Transverse colon (tissue), 4 donors: ENCODE measurements around the gene UQCC5. TPM values are rescaled to one million over a fixed set of nuclear protein-coding genes. Genes with fewer than 3 reads are reported as not detected.

Experiments used
- DNase-seq: peaks from one replicate; pipeline ENCODE4 v3.0.0-alpha.2; 2019
- H3K27ac ChIP-seq, 4 donors: fragments of 200-600 bp; sonication (generic); 2 replicates each; pipeline ENCODE4 v1.5.1; 2016 to 2018; ENCODE audit warnings: inconsistent platforms in 4 of 4
- H3K27me3 ChIP-seq: fragments of 200-600 bp; sonication (generic); 2 replicates; pipeline ENCODE4 v1.5.1; 2017; ENCODE audit warnings: inconsistent platforms
- H3K36me3 ChIP-seq, 4 donors: fragments of 200-600 bp; sonication (generic); 2 replicates each; pipeline ENCODE4 v1.5.1; 2017 to 2019; ENCODE audit warnings: inconsistent platforms in 4 of 4
- H3K4me1 ChIP-seq, 4 donors: fragments of 200-600 bp; sonication (generic); 2 replicates each; pipeline ENCODE4 v1.5.1; 2017 to 2020; ENCODE audit warnings: inconsistent platforms in 4 of 4
- H3K4me3 ChIP-seq, 4 donors: fragments of 200-600 bp; sonication (generic); 1 replicate in 1 of 4; 2 replicates in 3 of 4; pipeline versions ENCODE4 v1.5.1 to v1.6.1; 2017 to 2019; ENCODE audit warnings: inconsistent platforms in 4 of 4
- H3K9me3 ChIP-seq, 2 donors: fragments of 200-600 bp; sonication (generic); 2 replicates each; pipeline ENCODE4 v1.5.1; 2017 to 2019; ENCODE audit warnings: inconsistent platforms in 2 of 2
- CTCF ChIP-seq, 5 experiments: fragments of 200-600 bp in 3 of 5; fragments of 450-650 bp in 2 of 5; sonication (generic) in 3 of 5; IDR thresholded peaks; 1 replicate in 2 of 5; 2 replicates in 3 of 5; pipeline ENCODE4 v1.5.1; 2016 to 2017; ENCODE audit warnings: antibody characterized with exemption in 5 of 5, inconsistent platforms in 3 of 5, mild to moderate bottlenecking in 2 of 5, moderate library complexity in 1 of 5
- EP300 ChIP-seq: sonication (generic); formaldehyde crosslinking; IDR thresholded peaks from one replicate; pipeline ENCODE4 v1.6.1; 2017; ENCODE audit warnings: antibody characterized with exemption, low read depth
- POLR2A ChIP-seq: fragments of 450-650 bp; IDR thresholded peaks from one replicate; pipeline ENCODE4 v1.6.1; 2016; ENCODE audit warnings: antibody characterized with exemption, mild to moderate bottlenecking, moderate library complexity
- POLR2AphosphoS5 ChIP-seq, 3 donors: sonication (generic); formaldehyde crosslinking; IDR thresholded peaks; one replicate each; pipeline ENCODE4 v1.6.1; 2016; ENCODE audit warnings: antibody characterized with exemption in 3 of 3
- WGBS, 2 donors: methylation state at CpG; one replicate each; pipeline ENCODE4 v1.1.5; 2018; ENCODE audit warnings: low coverage in 1 of 2; 5-methylcytosine and 5-hydroxymethylcytosine counted together
- in situ Hi-C, 4 donors: fragments of 200-750 bp; cut with MboI; loops; one replicate each; pipeline versions ENCODE4 v1.15.0 to v1.15.1; 2017; ENCODE audit warnings: low sequenced_read_pairs in 3 of 4, low pct_ligation_motif_present in 1 of 4, low pct_unique_long_range_greater_than_20kb in 1 of 4
- intact Hi-C: fragments of 100-400 bp; cut with DNase I; formaldehyde crosslinking; loops from one replicate; pipeline ENCODE4 v1.15.1; 2023; ENCODE audit warnings: low total_unique reads
- total RNA-seq, 4 donors: library from RNA; depleted of rRNA; stranded (reverse); fragments of >200 nt; gene quantifications; one replicate each; pipeline ENCODE4 v1.1.0, GENCODE V29; 2016

Gene UQCC5
- total RNA-seq, 4 donors from 2014 or later: 2.6 to 22.1 (median 4.0) TPM; not detected in 1

GRCh38 chr3:52539010-52539653 lies 2.7 kb downstream of the UQCC5 start:
- H3K27me3 ChIP-seq: no peaks in the 10 kb centered on the region
- no peak overlapping the region for H3K27ac ChIP-seq
- H3K36me3 ChIP-seq: peaks cover 0 to 7% (median 0%) of the 10 kb centered on the region in 4 donors
- in situ Hi-C loops: no loop called here
- WGBS, 2 donors: 86 to 88% methylated on average over 5 of the region's 5 CpGs
- no peak overlapping the region for H3K4me3 ChIP-seq
- no peak for TF ChIP-seq POLR2A
- TF ChIP-seq POLR2AphosphoS5 (IDR thresholded peaks at IDR 0.05): no peak
- TF ChIP-seq EP300: no peak
- TF ChIP-seq CTCF (IDR thresholded peaks at IDR 0.05): no peak
- intact Hi-C loops: no loop called here
- no peak for DNase-seq
- no peaks in the 10 kb centered on the region for H3K9me3 ChIP-seq
- peaks cover 15 to 43% (median 30%) of the 10 kb centered on the region in 4 donors for H3K4me1 ChIP-seq

- Histone ChIP-seq H3K36me3 (peaks cover 0 to 14% (median 0%) of the 10 kb centered on the region in 4 donors), H3K4me1 (peaks cover 8 to 34% (median 23%) of the 10 kb centered on the region in 4 donors), H3K4me3 (no peak overlapping the region), H3K9me3 (no peaks in the 10 kb centered on the region), H3K27me3 (no peaks in the 10 kb centered on the region), H3K27ac (no peak overlapping the region)
- TF ChIP-seq CTCF (IDR thresholded peaks at IDR 0.05) (no peak), POLR2A (no peak), EP300 (no peak), POLR2AphosphoS5 (IDR thresholded peaks at IDR 0.05) (no peak)
- WGBS, 2 donors: 85% methylated on average over 2 of the region's 2 CpGs; no CpG with 5 or more reads in 1 of the 2 donors
- in situ Hi-C loops: no loop called here
- no peak for DNase-seq
- intact Hi-C loops: no loop called here
These were observed 4.6 kb downstream of the UQCC5 start for GRCh38 chr3:52541050-52541449.

GRCh38 chr3:52544937-52545336 lies 8.5 kb downstream of the UQCC5 start:
- Histone ChIP-seq H3K4me1 (peaks cover 0 to 5% (median 0%) of the 10 kb centered on the region in 4 donors), H3K36me3 (peaks cover 0 to 35% (median 7%) of the 10 kb centered on the region in 4 donors), H3K27me3 (no peaks in the 10 kb centered on the region), H3K4me3 (no peak overlapping the region), H3K9me3 (no peaks in the 10 kb centered on the region), H3K27ac (no peak overlapping the region)
- intact Hi-C loops (no loop called here), in situ Hi-C loops (no loop called here)
- TF ChIP-seq EP300: no peak
- no peak for TF ChIP-seq POLR2A
- TF ChIP-seq CTCF (IDR thresholded peaks at IDR 0.05): no peak
- TF ChIP-seq POLR2AphosphoS5 (IDR thresholded peaks at IDR 0.05): no peak
- no peak for DNase-seq
- WGBS, 2 donors: 71 to 73% methylated on average over 3 to 4 of the region's 4 CpGs

GRCh38 chr3:52546111-52546901 lies 9.9 kb downstream of the UQCC5 start:
- no peaks in the 10 kb centered on the region for H3K9me3 ChIP-seq
- intact Hi-C loops (no loop called here), in situ Hi-C loops (no loop called here)
- DNase-seq: no peak
- H3K27ac ChIP-seq: no peak overlapping the region
- whole genome bisulfite sequencing, 2 donors: 31 to 51% methylated on average over 3 of the region's 3 CpGs
- peaks cover 0 to 41% (median 8%) of the 10 kb centered on the region in 4 donors for H3K36me3 ChIP-seq
- TF ChIP-seq CTCF (IDR thresholded peaks at IDR 0.05) (no peak), EP300 (no peak), POLR2A (no peak), POLR2AphosphoS5 (IDR thresholded peaks at IDR 0.05) (no peak)
- H3K4me3 ChIP-seq: no peak overlapping the region
- no peaks in the 10 kb centered on the region for H3K27me3 ChIP-seq
- peaks cover 0 to 3% (median 0%) of the 10 kb centered on the region in 4 donors for H3K4me1 ChIP-seq
